ENCODE results near the gene KRT86. TPM values are rescaled to one million over a fixed set of nuclear protein-coding genes. Genes with fewer than 3 reads are reported as not detected.

Gene KRT86
- total RNA-seq, 2 experiments from 2014 or later: not detected

GRCh38 chr12:52242442-52243258 lies 31.8 kb upstream of the KRT86 start:
- H3K27me3 Mint-ChIP-seq: peaks cover 5% of the 10 kb centered on the region
- no peak overlapping the region for H3K4me3 Mint-ChIP-seq
- no peak overlapping the region for H3K27ac Mint-ChIP-seq
- ChIA-PET POLR2A (no interaction called here), CTCF (interaction anchor here (1.1 to 1.6 kb wide), 4 partner anchors 10 to 21 kb away, joined by 3 to 6 read pairs (median 4); no protein-coding TSS in a partner anchor)
- H3K4me1 Mint-ChIP-seq: peaks cover 50% of the 10 kb centered on the region
- H3K9me3 Mint-ChIP-seq: no peaks in the 10 kb centered on the region
- DNase-seq: no peak
- H3K36me3 Mint-ChIP-seq (ENCODE audit: low read depth): no peaks in the 10 kb centered on the region

- peak overlapping the region; percentile 90 for H3K27ac Mint-ChIP-seq
- peaks cover 5% of the 10 kb centered on the region for H3K27me3 Mint-ChIP-seq
- H3K4me3 Mint-ChIP-seq: no peak overlapping the region
- no peaks in the 10 kb centered on the region for H3K36me3 Mint-ChIP-seq (ENCODE audit: low read depth)
- no peak for DNase-seq
- ChIA-PET POLR2A (no interaction called here), CTCF (interaction anchor here (0.7 to 1.4 kb wide), 5 partner anchors 11 to 649 kb away, joined by 3 read pairs; no protein-coding TSS in a partner anchor)
- H3K4me1 Mint-ChIP-seq: peaks cover 50% of the 10 kb centered on the region
- H3K9me3 Mint-ChIP-seq: no peaks in the 10 kb centered on the region
Measured at GRCh38 chr12:52243259-52243855, 31.1 kb upstream of the KRT86 start.

DNA sequence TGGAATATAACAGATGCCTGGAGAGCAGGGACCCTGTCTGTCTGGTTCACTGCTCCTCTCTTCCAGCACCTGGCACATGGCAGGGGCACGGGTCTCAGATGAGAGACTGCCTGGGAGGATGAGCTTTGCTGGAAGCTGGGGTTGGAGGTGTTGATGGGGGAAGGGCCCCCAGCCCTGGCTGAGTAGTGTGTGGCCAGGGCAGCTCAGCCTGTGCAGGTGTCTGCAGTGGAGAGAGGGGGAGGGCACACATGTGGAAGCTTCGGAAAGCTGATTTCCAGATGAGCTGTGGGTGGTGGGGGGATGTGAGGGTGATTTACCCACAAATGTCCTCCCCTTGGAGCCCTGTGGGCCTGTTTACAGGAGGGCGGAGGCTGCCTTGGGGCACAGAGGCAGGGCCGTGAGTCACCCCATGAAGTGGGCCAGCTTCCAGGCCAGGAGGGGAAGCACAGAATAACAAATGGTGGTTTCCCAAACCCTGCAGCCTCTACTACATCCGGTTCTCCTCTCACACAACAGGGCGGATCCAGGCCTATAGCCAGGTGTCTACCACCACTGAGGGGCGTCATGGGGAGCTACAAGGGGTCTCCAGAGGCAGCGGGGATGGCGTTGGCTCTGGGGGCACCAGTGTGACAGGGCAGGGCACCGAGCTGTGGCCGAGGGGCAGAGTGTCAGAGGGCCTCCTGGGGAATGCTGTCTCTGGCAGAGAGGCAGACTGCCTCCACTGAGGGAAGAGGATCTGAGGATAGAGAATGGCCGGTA lies 30.4 kb upstream of the KRT86 start:
- H3K27ac Mint-ChIP-seq: peak overlapping the region; percentile 90
- H3K4me1 Mint-ChIP-seq: peaks cover 50% of the 10 kb centered on the region
- no peaks in the 10 kb centered on the region for H3K9me3 Mint-ChIP-seq
- DNase-seq: peak; percentile 58
- CTCF ChIA-PET: interaction anchor here (0.7 to 1.4 kb wide), 6 partner anchors 10 to 648 kb away, joined by 3 to 5 read pairs (median 3); no protein-coding TSS in a partner anchor
- no peaks in the 10 kb centered on the region for H3K36me3 Mint-ChIP-seq (ENCODE audit: low read depth)
- POLR2A ChIA-PET: no interaction called here
- H3K27me3 Mint-ChIP-seq: peaks cover 3% of the 10 kb centered on the region
- peak overlapping the region; percentile 20 for H3K4me3 Mint-ChIP-seq

GRCh38 chr12:52244615-52244994 lies 29.8 kb upstream of the KRT86 start:
- peaks cover 4% of the 10 kb centered on the region for H3K27me3 Mint-ChIP-seq
- H3K27ac Mint-ChIP-seq: peak overlapping the region; percentile 90
- no peaks in the 10 kb centered on the region for H3K9me3 Mint-ChIP-seq
- peaks cover 3% of the 10 kb centered on the region for H3K36me3 Mint-ChIP-seq (ENCODE audit: low read depth)
- H3K4me3 Mint-ChIP-seq: peak overlapping the region; percentile 20
- peaks cover 54% of the 10 kb centered on the region for H3K4me1 Mint-ChIP-seq
- CTCF ChIA-PET: interaction anchor here (1.3 to 1.4 kb wide), 3 partner anchors 12 to 21 kb away, joined by 3 to 5 read pairs (median 3); no protein-coding TSS in a partner anchor
- DNase-seq: no peak
- POLR2A ChIA-PET: no interaction called here

- H3K27me3 Mint-ChIP-seq: peaks cover 7% of the 10 kb centered on the region
- ChIA-PET POLR2A (interaction anchor here (0.5 kb wide), 1 partner anchor 78 kb away, joined by 3 read pairs; no protein-coding TSS in a partner anchor), CTCF (interaction anchor here (0.9 to 1.4 kb wide), 6 partner anchors 9 to 34 kb away, joined by 3 to 5 read pairs (median 4); no protein-coding TSS in a partner anchor)
- no peaks in the 10 kb centered on the region for H3K9me3 Mint-ChIP-seq
- no peak for DNase-seq
- peaks cover 7% of the 10 kb centered on the region for H3K36me3 Mint-ChIP-seq (ENCODE audit: low read depth)
- no peak overlapping the region for H3K4me3 Mint-ChIP-seq
- peak overlapping the region; percentile 15 for H3K27ac Mint-ChIP-seq
- peaks cover 59% of the 10 kb centered on the region for H3K4me1 Mint-ChIP-seq
Measured at GRCh38 chr12:52245259-52245961, 29.0 kb upstream of the KRT86 start.

DNA sequence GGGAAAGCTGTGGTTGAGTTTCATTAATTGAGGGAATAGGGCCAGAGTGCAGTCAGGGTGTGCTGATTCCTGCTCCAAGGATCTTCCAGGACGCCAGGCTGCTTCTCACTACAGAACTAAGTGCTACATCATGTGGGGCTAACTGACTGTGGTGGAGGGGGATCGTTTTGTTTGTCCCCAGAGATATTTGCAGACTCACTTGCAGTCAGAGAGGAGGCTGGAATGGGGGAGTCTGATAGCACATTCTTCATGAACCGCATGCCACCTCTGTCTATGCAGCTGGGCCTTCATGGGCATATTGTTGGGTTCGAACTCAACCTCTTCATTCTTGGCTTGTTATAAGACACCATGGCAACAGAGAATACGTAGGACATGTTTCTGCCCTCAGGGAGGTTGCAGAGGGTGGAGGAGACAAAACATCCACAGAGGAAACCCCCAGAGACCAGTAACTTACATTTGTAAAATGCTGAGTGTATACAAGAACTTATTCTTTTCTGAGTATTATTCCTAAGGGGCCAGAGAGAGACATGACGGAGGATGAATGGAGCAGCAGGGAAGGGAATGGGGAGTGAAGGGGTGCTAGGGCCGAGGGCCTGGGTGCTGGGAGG lies 28.4 kb upstream of the KRT86 start:
- H3K9me3 Mint-ChIP-seq: peaks cover under 1% of the 10 kb centered on the region
- H3K4me3 Mint-ChIP-seq: no peak overlapping the region
- H3K27me3 Mint-ChIP-seq: peaks cover 7% of the 10 kb centered on the region
- peak overlapping the region; percentile 15 for H3K27ac Mint-ChIP-seq
- DNase-seq: no peak
- peaks cover 10% of the 10 kb centered on the region for H3K36me3 Mint-ChIP-seq (ENCODE audit: low read depth)
- ChIA-PET POLR2A (interaction anchor here (0.5 kb wide), 1 partner anchor 79 kb away, joined by 3 read pairs; no protein-coding TSS in a partner anchor), CTCF (interaction anchor here (0.9 to 1.4 kb wide), 6 partner anchors 9 to 33 kb away, joined by 3 to 4 read pairs (median 3); no protein-coding TSS in a partner anchor)
- peaks cover 63% of the 10 kb centered on the region for H3K4me1 Mint-ChIP-seq

DNA sequence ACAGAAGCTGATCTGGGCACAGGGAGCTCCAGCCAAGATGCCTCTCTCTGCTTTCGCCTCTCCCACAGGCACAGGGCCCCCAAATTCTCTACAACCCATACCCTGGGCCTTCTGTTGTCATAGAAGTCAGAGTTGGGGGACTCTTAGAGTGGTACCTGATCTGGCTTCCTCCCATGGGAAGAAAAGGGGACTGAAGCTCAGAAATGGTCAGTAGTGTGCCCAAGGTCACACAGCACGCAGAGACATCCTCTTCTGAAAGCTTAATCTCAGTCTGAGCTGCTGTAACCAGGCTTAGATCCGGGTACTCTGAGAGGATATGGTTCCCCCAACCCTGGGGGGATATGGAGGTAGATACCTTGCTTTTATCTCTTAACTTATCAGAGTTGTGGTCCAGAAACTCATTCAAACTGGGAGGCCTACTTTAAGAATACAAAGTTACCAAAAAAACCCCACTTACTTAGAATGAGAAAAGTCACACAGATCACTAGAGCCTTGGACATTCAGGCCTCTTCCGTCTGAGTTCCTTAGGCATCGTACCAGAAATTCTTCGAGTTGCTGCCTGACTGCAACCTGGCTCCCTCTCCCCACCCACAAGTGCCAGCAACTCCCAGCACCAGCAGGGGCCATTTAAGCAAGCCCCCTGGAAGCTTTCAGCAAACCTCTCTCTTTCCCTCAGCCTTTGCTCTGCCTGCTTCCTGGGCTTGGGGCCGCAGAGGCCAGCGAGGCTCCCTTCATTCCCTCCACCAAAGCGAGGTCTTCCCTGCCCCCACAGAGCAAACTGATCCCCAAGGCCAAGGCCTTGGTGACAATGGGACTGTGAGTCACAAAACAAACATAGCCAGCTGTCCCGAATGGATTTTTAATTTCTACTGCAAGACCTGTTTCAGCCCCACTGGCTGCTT lies 27.5 kb upstream of the KRT86 start:
- Mint-ChIP-seq H3K27me3 (peaks cover 9% of the 10 kb centered on the region), H3K4me1 (peaks cover 72% of the 10 kb centered on the region), H3K36me3 (ENCODE audit: low read depth) (peaks cover 17% of the 10 kb centered on the region), H3K4me3 (no peak overlapping the region), H3K9me3 (peaks cover 6% of the 10 kb centered on the region), H3K27ac (peak overlapping the region; percentile 59)
- no peak for DNase-seq
- ChIA-PET CTCF (interaction anchor here (0.7 to 1.1 kb wide), 2 partner anchors 9 to 25 kb away, joined by 3 read pairs; no protein-coding TSS in a partner anchor), POLR2A (no interaction called here)

GRCh38 chr12:52247622-52248540 lies 26.6 kb upstream of the KRT86 start:
- H3K9me3 Mint-ChIP-seq: peaks cover 6% of the 10 kb centered on the region
- POLR2A ChIA-PET: no interaction called here
- H3K27me3 Mint-ChIP-seq: peaks cover 9% of the 10 kb centered on the region
- peaks cover 19% of the 10 kb centered on the region for H3K36me3 Mint-ChIP-seq (ENCODE audit: low read depth)
- H3K4me1 Mint-ChIP-seq: peaks cover 75% of the 10 kb centered on the region
- H3K4me3 Mint-ChIP-seq: no peak overlapping the region
- peak overlapping the region; percentile 27 for H3K27ac Mint-ChIP-seq
- CTCF ChIA-PET: no interaction called here
- no peak for DNase-seq

DNA sequence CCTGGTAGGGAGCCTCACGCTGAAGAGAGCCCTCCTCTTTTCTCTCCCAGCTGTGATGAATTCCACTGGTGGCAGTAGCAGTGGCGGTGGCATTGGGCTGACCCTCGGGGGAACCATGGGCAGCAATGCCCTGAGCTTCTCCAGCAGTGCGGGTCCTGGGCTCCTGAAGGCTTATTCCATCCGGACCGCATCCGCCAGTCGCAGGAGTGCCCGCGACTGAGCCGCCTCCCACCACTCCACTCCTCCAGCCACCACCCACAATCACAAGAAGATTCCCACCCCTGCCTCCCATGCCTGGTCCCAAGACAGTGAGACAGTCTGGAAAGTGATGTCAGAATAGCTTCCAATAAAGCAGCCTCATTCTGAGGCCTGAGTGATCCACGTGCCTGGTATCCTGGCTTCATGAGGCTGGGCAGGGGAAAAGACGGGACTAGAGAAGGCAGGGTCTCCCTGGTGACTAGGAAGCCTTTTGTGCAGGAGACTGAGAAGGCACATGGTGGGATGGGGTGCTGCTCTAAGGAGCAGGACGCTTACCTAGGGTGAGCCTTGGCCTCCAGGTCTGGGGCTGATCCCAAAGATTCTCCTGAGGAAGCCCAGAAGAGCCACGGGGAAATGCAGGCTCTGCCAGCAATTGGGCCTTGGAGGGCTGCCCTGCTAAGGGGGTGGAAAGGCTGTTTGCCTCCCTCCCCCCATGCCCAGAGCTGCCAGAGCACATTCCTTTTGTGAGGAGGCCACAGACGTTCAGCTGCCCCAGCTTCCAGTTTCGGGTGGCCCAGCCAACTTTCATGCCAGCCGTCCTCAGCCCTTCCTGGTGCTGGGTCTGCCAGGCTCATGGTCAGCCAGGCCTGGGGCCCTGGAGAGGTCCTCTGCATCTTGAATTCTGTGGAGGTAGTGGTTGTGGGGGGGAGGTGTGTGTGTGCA lies 25.6 kb upstream of the KRT86 start:
- ChIA-PET CTCF (interaction anchor here (1.4 to 3.0 kb wide), 2 partner anchors 11 to 30 kb away, joined by 6 to 10 read pairs; no protein-coding TSS in a partner anchor), POLR2A (no interaction called here)
- peaks cover 72% of the 10 kb centered on the region for H3K4me1 Mint-ChIP-seq
- H3K27ac Mint-ChIP-seq: peak overlapping the region; percentile 3
- H3K27me3 Mint-ChIP-seq: peaks cover 9% of the 10 kb centered on the region
- no peak for DNase-seq
- H3K9me3 Mint-ChIP-seq: peaks cover 6% of the 10 kb centered on the region
- no peak overlapping the region for H3K4me3 Mint-ChIP-seq
- peaks cover 19% of the 10 kb centered on the region for H3K36me3 Mint-ChIP-seq (ENCODE audit: low read depth)
